GM18511 (cell line): ENCODE results near the gene TSPAN3.

Experiments
- ATAC-seq: cut with Tn5 transposase; IDR thresholded peaks from one replicate; pipeline ENCODE4 v1.9.1; 2021; ENCODE audit warnings: mild to moderate bottlenecking, moderate library complexity; ENCODE audit not compliant: unreplicated experiment

TSPAN3 gene

DNA sequence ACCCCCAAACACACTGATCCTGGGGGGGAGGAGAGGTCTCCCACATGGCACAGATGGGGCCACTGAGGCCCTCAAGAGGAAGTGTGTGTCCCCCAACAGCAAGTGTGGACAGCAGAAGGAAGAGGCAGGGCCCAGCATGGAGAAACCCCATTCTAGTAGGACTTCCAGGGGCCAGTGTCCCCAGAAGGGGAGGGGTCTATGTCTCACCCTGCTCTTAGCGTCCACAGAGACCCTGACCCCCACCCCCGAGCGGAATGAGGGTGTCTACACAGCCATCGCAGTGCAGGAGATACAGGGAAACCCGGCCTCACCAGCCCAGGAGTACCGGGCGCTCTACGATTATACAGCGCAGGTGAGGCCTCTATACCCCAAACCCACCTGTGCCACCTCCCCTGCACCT lies 35.3 kb downstream of the TSPAN3 start:
- ATAC-seq = no peak

GRCh38 chr15:77034695-77035489 lies 36.0 kb downstream of the TSPAN3 start:
- no peak for ATAC-seq

GRCh38 chr15:77033729-77034671 lies 36.9 kb downstream of the TSPAN3 start:
- ATAC-seq = no peak

DNA sequence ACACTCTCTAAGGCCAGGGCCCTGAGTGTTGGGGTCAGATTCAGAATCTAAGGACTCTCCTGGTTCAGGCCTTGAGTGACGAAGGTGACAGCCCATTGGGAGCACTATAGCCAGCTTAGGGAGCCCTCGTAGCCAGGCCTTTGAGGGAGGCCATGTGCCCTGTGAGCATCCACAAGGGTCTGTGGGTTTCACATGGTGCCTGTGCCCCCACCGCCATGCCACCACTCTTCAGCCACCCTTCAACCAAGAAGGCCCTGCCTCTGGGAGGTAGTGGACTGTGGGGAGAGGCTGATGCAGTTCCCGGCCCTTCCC lies 37.5 kb downstream of the TSPAN3 start:
- ATAC-seq = no peak

- no peak for ATAC-seq
Measured at GRCh38 chr15:77032647-77033416, 38.1 kb downstream of the TSPAN3 start.

DNA sequence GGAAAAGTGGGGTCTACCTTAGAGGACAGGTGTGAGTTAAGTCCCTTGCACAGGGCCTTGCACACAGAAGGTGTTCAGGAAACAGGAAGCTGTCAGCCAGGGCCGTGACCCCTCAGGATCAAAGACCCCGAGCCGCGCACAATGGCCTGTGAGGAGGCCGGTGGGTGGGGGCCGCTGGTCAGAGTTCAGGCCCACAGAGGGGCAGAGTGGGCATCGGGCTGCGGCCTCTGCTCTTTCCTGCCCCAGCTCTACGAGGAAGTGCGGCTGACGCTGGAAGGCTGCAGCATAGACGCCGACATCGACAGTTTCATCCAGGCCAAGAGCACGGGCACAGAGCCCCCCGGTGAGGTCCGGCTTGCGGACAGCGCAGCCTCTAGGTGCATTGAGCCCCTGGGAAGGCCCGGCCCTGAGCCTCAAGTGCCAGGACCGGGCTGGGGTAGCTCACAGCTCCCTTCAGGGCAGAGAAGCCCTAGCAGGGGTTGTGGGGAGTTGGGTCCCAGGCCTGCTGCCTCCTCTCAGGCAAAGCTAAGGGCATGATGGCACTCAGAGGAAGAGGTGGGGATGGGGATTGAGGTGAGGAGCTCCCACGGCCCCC lies 38.8 kb downstream of the TSPAN3 start:
- ATAC-seq = no peak

GRCh38 chr15:77031376-77032050 lies 39.4 kb downstream of the TSPAN3 start:
- no peak for ATAC-seq

GRCh38 chr15:77030928-77031375 lies 40.0 kb downstream of the TSPAN3 start:
- ATAC-seq = no peak

DNA sequence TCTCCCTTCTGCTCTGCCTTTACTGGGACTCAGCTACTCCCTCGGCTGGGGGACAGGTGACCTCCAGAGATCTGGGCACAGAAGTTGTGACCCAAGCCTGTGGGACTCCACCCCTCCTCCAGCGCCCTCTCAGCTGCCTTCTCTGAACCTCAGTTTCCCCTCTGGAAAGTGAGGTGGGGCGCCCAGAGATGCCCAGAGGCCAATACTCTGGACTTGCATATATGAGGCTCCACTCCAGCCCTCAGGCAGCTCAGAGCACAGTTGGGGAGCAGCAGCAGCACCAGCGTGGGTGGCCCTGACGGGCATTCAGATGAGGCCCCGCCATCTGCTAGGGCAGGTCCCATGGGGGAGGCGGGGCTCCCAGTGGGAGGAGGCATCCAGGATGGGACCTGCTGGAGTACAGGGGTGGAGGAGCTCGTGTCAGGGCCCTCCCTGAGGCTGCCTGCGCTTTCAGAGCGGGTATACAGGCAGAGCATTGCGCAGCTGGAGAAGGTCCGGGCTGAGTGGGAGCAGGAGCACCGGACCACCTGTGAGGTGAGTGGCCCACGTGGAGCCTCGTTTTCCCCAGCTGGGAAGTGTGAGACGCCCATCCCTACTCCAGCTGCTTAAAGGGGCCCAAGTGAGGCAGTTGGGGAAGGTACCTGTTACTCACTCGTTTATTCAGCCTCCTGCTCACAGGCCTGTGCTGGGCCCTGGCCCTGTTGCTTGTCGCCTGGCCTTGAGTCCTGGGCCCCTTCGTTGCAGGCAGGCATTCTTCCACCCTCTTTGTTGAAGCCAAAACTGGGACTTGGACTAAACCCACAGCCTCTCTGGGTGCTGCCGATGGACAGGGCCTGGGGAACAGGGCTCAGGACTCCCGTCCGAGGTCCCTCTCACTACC lies 40.6 kb downstream of the TSPAN3 start:
- no peak for ATAC-seq

DNA sequence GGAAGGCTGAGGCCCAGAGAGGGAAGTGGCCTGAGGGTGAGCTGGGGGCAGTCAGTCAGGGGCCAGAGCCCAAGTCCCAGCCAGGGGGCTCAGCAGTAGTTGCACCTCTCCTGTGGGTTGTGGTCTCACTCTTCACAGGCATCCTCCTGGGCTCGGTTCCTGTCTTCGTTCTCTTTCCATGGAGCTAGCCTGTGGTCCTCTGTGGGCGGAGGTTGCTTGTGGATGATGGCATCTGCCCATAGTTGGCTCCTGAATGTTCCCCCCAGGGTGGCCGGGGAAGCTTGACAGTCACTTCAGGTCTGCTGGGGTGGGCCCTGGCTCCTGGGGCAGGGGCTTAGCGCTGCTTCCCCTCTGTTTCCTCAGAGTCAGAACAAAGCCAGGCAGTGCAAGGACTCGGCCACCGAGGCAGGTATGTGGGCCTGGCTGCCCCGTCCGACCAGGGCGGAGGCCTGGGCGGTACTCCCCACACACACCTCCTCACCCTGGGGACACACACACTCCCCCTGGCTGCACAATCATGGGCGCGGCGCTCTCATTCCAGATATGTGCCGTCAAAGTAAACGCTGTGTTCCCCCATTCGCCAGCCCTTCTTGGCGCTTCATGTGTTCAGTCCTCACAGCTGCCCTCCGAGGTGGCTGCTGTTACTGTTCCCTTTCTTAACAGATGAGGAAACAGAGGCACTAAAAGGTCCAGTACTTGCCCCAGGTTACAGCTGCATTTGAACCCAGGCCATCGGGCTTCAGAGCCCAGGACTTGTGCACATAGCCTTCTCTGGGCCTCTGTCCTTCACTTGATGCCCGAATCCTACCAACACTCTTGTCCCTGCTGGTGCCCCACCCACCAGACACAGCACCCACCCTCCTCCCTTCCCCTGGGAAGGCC lies 41.5 kb downstream of the TSPAN3 start:
- no peak for ATAC-seq

DNA sequence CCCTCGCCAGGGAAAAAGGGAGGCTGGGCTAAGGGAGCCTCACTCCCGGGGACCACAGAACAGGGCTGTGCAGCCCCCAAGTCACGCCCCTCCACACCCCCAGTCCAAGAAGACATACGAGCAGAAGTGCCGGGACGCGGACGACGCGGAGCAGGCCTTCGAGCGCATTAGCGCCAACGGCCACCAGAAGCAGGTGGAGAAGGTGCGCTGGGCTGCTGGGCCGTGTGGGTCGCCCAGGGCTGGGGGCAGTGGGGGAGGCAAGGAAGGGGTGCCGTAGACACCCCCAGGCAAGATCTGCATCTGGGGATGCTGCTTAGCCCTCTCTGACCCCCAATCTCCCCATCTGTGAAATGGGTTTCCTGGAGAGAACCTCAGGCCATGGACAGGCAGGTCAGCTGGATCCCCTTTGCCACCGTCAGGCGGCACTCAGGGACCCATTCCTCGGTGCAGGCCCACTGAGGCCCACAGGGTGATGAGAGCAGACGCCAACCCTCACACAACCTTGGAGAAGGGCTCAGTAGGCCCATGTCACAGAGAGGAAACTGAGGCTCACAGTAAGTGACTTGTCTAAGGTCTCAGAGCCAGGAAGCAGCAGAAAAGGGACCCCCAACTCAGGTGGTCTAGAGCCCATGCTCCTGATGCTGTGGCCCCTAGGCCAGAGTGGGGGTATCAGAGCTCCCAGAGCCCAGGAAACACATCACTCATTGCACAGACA lies 42.3 kb downstream of the TSPAN3 start:
- no peak for ATAC-seq

GRCh38 chr15:77027697-77028450 lies 43.0 kb downstream of the TSPAN3 start:
- ATAC-seq = no peak

- no peak for ATAC-seq
Measured at GRCh38 chr15:77027111-77027696, 43.7 kb downstream of the TSPAN3 start.

- ATAC-seq = no peak
Measured at GRCh38 chr15:77026501-77027110, 44.3 kb downstream of the TSPAN3 start.

DNA sequence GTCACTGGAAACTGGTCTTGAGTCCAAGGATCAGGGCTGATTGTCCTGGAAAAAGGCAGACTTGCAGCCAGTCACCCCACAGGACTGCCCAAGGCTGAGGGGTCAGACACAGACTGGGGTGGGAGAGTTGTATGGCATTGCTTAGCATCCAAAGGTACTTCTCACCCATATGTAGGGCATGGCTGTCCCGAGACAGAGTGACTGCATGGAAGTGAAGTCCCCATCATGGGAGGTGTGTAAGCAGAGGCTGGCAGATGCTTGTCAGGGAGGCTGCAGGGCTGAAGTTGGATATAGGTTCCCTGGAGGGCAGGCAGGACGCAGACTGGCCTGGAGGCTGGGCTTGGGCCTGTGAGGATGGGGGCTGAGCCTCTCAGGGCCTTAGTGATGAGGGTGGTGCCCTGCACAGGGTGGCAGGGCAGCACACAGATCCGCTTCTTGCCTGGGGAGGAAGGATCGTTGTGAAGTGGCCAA lies 44.9 kb downstream of the TSPAN3 start:
- no peak for ATAC-seq
